B cell (primary cell): Measurements from ENCODE around the gene KSR2. TPM values are rescaled to one million over a fixed set of nuclear protein-coding genes. Genes with fewer than 3 reads are reported as not detected.

Experiments used
- ATAC-seq: fragments of 200-7000 bp; cut with Tn5 transposase; one replicate; pipeline ENCODE4 v1.10.0; 2021; ENCODE audit warnings: low read depth, mild to moderate bottlenecking, moderate number of reproducible peaks, moderate library complexity
- CTCF ChIA-PET: fragments of 350-600 bp; sonication (Branson Sonifier 250); formaldehyde crosslinking; loops from one replicate; lab custom pipeline; 2021; ENCODE audit warnings: antibody characterized with exemption, inconsistent platforms; lab: Charles Lee
- POLR2A ChIA-PET: fragments of 350-600 bp; sonication (Branson Sonifier 250); formaldehyde crosslinking; loops from one replicate; lab custom pipeline; 2021; ENCODE audit warnings: antibody characterized with exemption; lab: Charles Lee
- DNase-seq: peaks from one replicate; pipeline ENCODE4 v3.0.0; 2013
- H2AFZ ChIP-seq: 2 replicates; pipeline ENCODE4 v1.6.1; 2012; ENCODE audit warnings: mild to moderate bottlenecking, low read depth, low read length; ENCODE audit not compliant: insufficient read depth, poor library complexity, severe bottlenecking
- H3K27ac ChIP-seq, 2 donors: 1 replicate in 1 of 2; 2 replicates in 1 of 2; pipeline ENCODE4 v1.5.1; 2012 to 2013; ENCODE audit warnings: low read length in 2 of 2, mild to moderate bottlenecking in 2 of 2, moderate library complexity in 1 of 2
- H3K27me3 ChIP-seq, 4 experiments: fragments of 200-600 bp in 1 of 4; sonication (generic) in 1 of 4; replicated peaks in 1 of 4; 1 replicate in 2 of 4; 2 replicates in 2 of 4; pipeline versions ENCODE4 v1.6.1 to v1.7.0; 2013 to 2016; ENCODE audit warnings: low read length in 3 of 4, mild to moderate bottlenecking in 2 of 4, mixed read lengths in 1 of 4, moderate library complexity in 1 of 4; ENCODE audit not compliant: insufficient read depth in 4 of 4, control insufficient read depth in 3 of 4; ENCODE audit errors: control extremely low read depth in 1 of 4
- H3K36me3 ChIP-seq, 2 experiments: replicated peaks in 1 of 2; 1 replicate in 1 of 2; 2 replicates in 1 of 2; pipeline versions ENCODE4 v1.6.1 to v1.7.1; 2013; ENCODE audit warnings: low read length in 1 of 2; ENCODE audit not compliant: insufficient read depth in 2 of 2, control insufficient read depth in 1 of 2; ENCODE audit errors: control extremely low read depth in 1 of 2, extremely low read depth in 1 of 2
- H3K4me1 ChIP-seq, 2 donors: fragments of 200-600 bp in 1 of 2; sonication (generic) in 1 of 2; 1 replicate in 1 of 2; 2 replicates in 1 of 2; pipeline versions ENCODE4 v1.5.1 to v1.6.1; 2013 to 2017; ENCODE audit warnings: low read length in 2 of 2; ENCODE audit not compliant: control insufficient read depth in 2 of 2, insufficient read depth in 2 of 2
- H3K4me2 ChIP-seq: replicated peaks from 2 replicates; pipeline ENCODE3; 2012; ENCODE audit warnings: mild to moderate bottlenecking, low read depth, low read length; ENCODE audit not compliant: poor library complexity, severe bottlenecking
- H3K4me3 ChIP-seq, 5 experiments: fragments of 200-600 bp in 1 of 5; sonication (generic) in 1 of 5; 1 replicate in 3 of 5; 2 replicates in 2 of 5; pipeline versions ENCODE4 v1.5.1 to v1.7.0; 2011 to 2016; ENCODE audit warnings: low read length in 4 of 5, mild to moderate bottlenecking in 4 of 5, low read depth in 2 of 5, control low read depth in 1 of 5, moderate library complexity in 1 of 5; ENCODE audit not compliant: insufficient read depth in 1 of 5; ENCODE audit errors: control extremely low read depth in 1 of 5, extremely low read depth in 1 of 5
- H3K79me2 ChIP-seq: fragments of 200-600 bp; sonication (generic); one replicate; pipeline ENCODE4 v1.6.0; 2016; ENCODE audit warnings: low read length; ENCODE audit not compliant: control insufficient read depth, insufficient read depth
- H3K9ac ChIP-seq: fragments of 200-600 bp; sonication (generic); 2 replicates; pipeline ENCODE4 v1.6.1; 2017; ENCODE audit warnings: mild to moderate bottlenecking, low read length, moderate library complexity
- H3K9me3 ChIP-seq, 3 donors: one replicate each; pipeline versions ENCODE4 v1.6.1 to v1.7.1; 2013; ENCODE audit warnings: low read length in 2 of 3; ENCODE audit not compliant: control insufficient read depth in 2 of 3, insufficient read depth in 1 of 3; ENCODE audit errors: control extremely low read depth in 1 of 3
- H4K20me1 ChIP-seq: 2 replicates; pipeline ENCODE4 v1.6.0; 2012; ENCODE audit warnings: mild to moderate bottlenecking, low read length; ENCODE audit not compliant: insufficient read depth, control insufficient read depth, poor library complexity, severe bottlenecking
- H3K27ac Mint-ChIP-seq: one replicate; pipeline ENCODE4 v1.8.0; 2021; ENCODE audit warnings: mixed read lengths
- H3K27me3 Mint-ChIP-seq: one replicate; pipeline ENCODE4 v1.8.0; 2021; ENCODE audit warnings: mixed read lengths
- H3K4me1 Mint-ChIP-seq: one replicate; pipeline ENCODE4 v1.8.0; 2021; ENCODE audit warnings: mixed read lengths
- H3K4me3 Mint-ChIP-seq: one replicate; pipeline ENCODE4 v1.8.0; 2021; ENCODE audit warnings: mixed read lengths
- H3K9me3 Mint-ChIP-seq: one replicate; pipeline ENCODE4 v1.8.0; 2022; ENCODE audit warnings: mixed read lengths; ENCODE audit not compliant: insufficient read depth
- CTCF ChIP-seq: fragments of 200-600 bp; IDR thresholded peaks from one replicate; pipeline ENCODE4 v1.8.0; 2022; ENCODE audit warnings: antibody characterized with exemption, mild to moderate bottlenecking
- EZH2 ChIP-seq: IDR thresholded peaks from 2 replicates; pipeline ENCODE4 v1.6.1; 2012; ENCODE audit warnings: borderline replicate concordance, low read depth, mild to moderate bottlenecking, moderate library complexity, low read length; ENCODE audit not compliant: insufficient read depth, poor library complexity, severe bottlenecking
- WGBS: methylation state at CpG from one replicate; pipeline ENCODE4 v1.1.5; 2013; ENCODE audit warnings: missing lambda C conversion rate; ENCODE audit not compliant: insufficient coverage; 5-methylcytosine and 5-hydroxymethylcytosine counted together
- intact Hi-C: fragments of 100-400 bp; cut with micrococcal nuclease; formaldehyde crosslinking; loops from one replicate; pipeline ENCODE4 v1.10.0; 2022
- polyA plus RNA-seq: library from polyadenylated mRNA; depleted of rRNA; stranded (reverse); fragments of >200 nt; gene quantifications from 2 replicates; pipeline ENCODE4 v1.2.3, GENCODE V29; 2012
- total RNA-seq, 2 donors: library from RNA; stranded (reverse); fragments of 120-200 nt in 1 of 2; gene quantifications; 1 replicate in 1 of 2; 2 replicates in 1 of 2; pipeline versions ENCODE4 v1.2.3 to v1.2.4, GENCODE V29; 2013 to 2022

KSR2 gene
- total and polyA plus RNA-seq, 2 donors (not counting 1 experiment from before 2014, with no cell fraction given) = not detected

- ATAC-seq (no peak), DNase-seq (no peak)
- no peak overlapping the region for H3K4me3 Mint-ChIP-seq
- 100% methylated on average over 2 of the region's 6 CpGs for WGBS
- no peak for TF ChIP-seq CTCF
- TF ChIP-seq EZH2 = no peak
- H3K9me3 ChIP-seq = peaks cover 0 to 4% (median 0%) of the 10 kb centered on the region in 3 donors
- H3K27ac ChIP-seq = no peak overlapping the region
- CTCF ChIA-PET = no interaction called here
- no peak overlapping the region for H3K9ac ChIP-seq
- no peak overlapping the region for H2AFZ ChIP-seq
- no peaks in the 10 kb centered on the region for H3K36me3 ChIP-seq
- no peaks in the 10 kb centered on the region for H3K27me3 ChIP-seq
- POLR2A ChIA-PET = no interaction called here
- no peak overlapping the region for H3K4me2 ChIP-seq
- intact Hi-C loops = no loop called here
- H3K4me3 ChIP-seq = no peak overlapping the region
- H3K79me2 ChIP-seq = no peaks in the 10 kb centered on the region
- peaks cover 6% of the 10 kb centered on the region for H3K9me3 Mint-ChIP-seq
- no peaks in the 10 kb centered on the region for H3K4me1 Mint-ChIP-seq
- no peaks in the 10 kb centered on the region for H3K4me1 ChIP-seq
- no peaks in the 10 kb centered on the region for H4K20me1 ChIP-seq
- H3K27me3 Mint-ChIP-seq = no peaks in the 10 kb centered on the region
- no peak overlapping the region for H3K27ac Mint-ChIP-seq
Measured at GRCh38 chr12:117904051-117904450, 64.7 kb downstream of the KSR2 start.

- no peak for ATAC-seq
- TF ChIP-seq CTCF = no peak
- TF ChIP-seq EZH2 = no peak
- POLR2A ChIA-PET = no interaction called here
- H4K20me1 ChIP-seq = no peaks in the 10 kb centered on the region
- WGBS = 100% methylated on average over 1 of the region's 3 CpGs
- intact Hi-C loops = no loop called here
- H3K4me3 ChIP-seq = no peak overlapping the region
- H3K4me1 ChIP-seq = no peaks in the 10 kb centered on the region
- H3K9me3 ChIP-seq = peaks cover 0 to 4% (median 0%) of the 10 kb centered on the region in 3 donors
- no peaks in the 10 kb centered on the region for H3K27me3 ChIP-seq
- H3K79me2 ChIP-seq = no peaks in the 10 kb centered on the region
- Mint-ChIP-seq H3K4me1 (no peaks in the 10 kb centered on the region), H3K4me3 (no peak overlapping the region), H3K27ac (no peak overlapping the region), H3K27me3 (no peaks in the 10 kb centered on the region), H3K9me3 (peaks cover 6% of the 10 kb centered on the region)
- H2AFZ ChIP-seq = no peak overlapping the region
- DNase-seq = no peak
- CTCF ChIA-PET = no interaction called here
- no peak overlapping the region for H3K4me2 ChIP-seq
- no peak overlapping the region for H3K27ac ChIP-seq
- H3K9ac ChIP-seq = no peak overlapping the region
- H3K36me3 ChIP-seq = no peaks in the 10 kb centered on the region
Measured at GRCh38 chr12:117903110-117903840, 65.5 kb downstream of the KSR2 start.
